HUES6 (cell line): Measurements from ENCODE around the gene TBC1D13.

Experiments
- H3K27ac ChIP-seq: 2 replicates; pipeline ENCODE4 v1.7.0; 2013; ENCODE audit warnings: low read depth, mild to moderate bottlenecking, low read length, inconsistent platforms
- H3K27me3 ChIP-seq: 2 replicates; pipeline ENCODE4 v1.6.1; 2013; ENCODE audit warnings: low read length; ENCODE audit not compliant: control insufficient read depth, insufficient read depth
- H3K36me3 ChIP-seq: 2 replicates; pipeline ENCODE4 v1.6.1; 2013; ENCODE audit warnings: low read length; ENCODE audit not compliant: control insufficient read depth, insufficient read depth
- H3K4me1 ChIP-seq: 2 replicates; pipeline ENCODE4 v1.6.1; 2013; ENCODE audit warnings: low read length; ENCODE audit not compliant: control insufficient read depth, insufficient read depth
- H3K4me3 ChIP-seq: 2 replicates; pipeline ENCODE4 v1.5.1; 2013; ENCODE audit warnings: low read depth, low read length
- H3K9ac ChIP-seq: one replicate; pipeline ENCODE4 v1.6.1; 2013; ENCODE audit warnings: mild to moderate bottlenecking, low read length
- H3K9me3 ChIP-seq: 2 replicates; pipeline ENCODE4 v1.6.1; 2013; ENCODE audit warnings: low read depth, low read length; ENCODE audit not compliant: control insufficient read depth, insufficient read depth

TBC1D13 gene

DNA sequence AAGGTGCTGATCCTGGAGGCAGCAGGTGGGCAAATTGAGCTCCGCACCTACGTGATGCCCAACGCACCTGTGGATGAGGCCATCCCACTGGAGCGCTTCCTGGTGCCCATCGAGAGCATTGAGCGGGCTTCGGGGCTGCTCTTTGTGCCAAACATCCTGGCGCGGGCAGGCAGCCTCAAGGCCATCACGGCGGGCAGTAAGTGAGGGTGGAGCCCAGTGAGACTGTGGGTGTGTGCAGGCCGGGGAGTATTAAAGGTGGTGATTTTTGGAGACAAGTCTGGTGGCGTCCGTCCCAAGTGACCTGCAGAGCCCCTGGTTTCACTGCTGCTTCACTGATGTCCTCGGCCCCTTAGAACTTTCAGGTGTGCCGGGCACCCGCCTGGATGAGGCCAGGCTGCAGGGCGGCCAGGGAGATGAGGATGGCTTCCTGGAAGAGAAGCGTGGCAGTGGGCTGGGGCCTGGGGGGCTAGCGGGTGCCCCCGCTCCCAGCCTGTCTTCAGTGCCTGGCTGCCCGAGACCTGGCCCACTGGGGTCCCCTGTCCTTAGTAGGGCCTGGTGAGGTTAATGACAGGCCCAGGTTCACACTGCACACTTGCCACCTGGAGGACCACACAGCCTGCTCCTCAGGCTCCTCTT is 35.5 kb downstream of the TBC1D13 start:
- H3K4me1 ChIP-seq: peaks cover 11% of the 10 kb centered on the region
- no peak overlapping the region for H3K4me3 ChIP-seq
- no peak overlapping the region for H3K9ac ChIP-seq
- peaks cover 73% of the 10 kb centered on the region for H3K36me3 ChIP-seq
- H3K27ac ChIP-seq: no peak overlapping the region
- no peaks in the 10 kb centered on the region for H3K27me3 ChIP-seq
- H3K9me3 ChIP-seq: no peaks in the 10 kb centered on the region

DNA sequence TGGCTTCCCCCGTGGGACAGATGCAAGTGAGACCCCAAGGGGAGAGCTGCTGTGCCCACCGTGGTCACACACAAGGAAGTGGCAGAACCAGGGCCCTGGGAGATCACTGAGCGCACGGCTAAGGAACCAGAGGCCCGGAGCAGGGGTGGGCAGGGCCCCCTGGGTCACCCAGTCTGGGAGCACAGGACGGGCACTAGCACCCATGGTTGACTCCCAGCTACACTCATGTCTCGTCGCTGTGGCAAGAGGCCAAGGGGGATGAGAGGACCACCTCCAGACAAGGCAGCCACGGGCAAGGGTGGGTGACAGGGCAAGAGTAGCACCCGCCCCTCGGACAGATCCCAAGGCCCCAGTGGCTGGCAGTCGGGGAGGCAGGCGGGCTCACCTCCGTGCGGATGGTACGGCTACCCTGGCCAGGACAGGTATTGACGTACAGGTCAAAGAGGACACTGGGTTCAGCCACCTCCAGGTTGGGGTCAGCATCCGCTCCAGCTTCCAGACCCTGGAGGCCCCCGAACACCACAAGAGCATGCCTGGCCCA is 36.4 kb downstream of the TBC1D13 start:
- no peak overlapping the region for H3K27ac ChIP-seq
- H3K4me1 ChIP-seq: peaks cover 11% of the 10 kb centered on the region
- peaks cover 82% of the 10 kb centered on the region for H3K36me3 ChIP-seq

DNA sequence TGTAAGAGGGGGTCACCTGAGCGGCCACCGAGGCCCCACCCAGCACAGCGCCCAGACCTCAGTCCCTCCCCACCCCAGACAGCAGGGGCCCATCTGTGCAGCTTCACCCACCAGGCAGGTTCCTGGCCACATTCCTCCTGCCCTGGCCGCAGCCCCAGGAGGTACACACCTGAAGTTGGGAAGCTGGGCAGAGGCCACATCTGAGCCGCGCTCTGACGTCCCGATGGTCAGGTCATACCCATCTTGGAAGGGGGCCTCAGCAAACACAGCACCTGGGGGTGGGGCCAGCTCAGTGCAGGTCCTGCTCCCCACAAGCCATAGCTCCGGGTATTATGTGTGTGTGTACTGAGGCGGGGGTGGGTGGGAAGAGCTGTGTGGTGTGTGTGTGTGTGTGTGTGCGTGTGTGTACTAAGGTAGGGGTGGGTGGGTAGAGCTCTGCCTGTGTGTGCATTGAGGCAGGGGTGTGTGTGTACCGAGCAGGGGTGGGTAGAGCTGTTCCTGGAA is 36.9 kb downstream of the TBC1D13 start:
- Histone ChIP-seq H3K27me3 (no peaks in the 10 kb centered on the region), H3K4me1 (peaks cover 11% of the 10 kb centered on the region), H3K36me3 (peaks cover 82% of the 10 kb centered on the region)

More for the DNA sequence above, 36.4 kb downstream of the TBC1D13 start:
- Histone ChIP-seq H3K27me3 (no peaks in the 10 kb centered on the region), H3K4me3 (no peak overlapping the region), H3K9ac (no peak overlapping the region), H3K9me3 (no peaks in the 10 kb centered on the region)

DNA sequence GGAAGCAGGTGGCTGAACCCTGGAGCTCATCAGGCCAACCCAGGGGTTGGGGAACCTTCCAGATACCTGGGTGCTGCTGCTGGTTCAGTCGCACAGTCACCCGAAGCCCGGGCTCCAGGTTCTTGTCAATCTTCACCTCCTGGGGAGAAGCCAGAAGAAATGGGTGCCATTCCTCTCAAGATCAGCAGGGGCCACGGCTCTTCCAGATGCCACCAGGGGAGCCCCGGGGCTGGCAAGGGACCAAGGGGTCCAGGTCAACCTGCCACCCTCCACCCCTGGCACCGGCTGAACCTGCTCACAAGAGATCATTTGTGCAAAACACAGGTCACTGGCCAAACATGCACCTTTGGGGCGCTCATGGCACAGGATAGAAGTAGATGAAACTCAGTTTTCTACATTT is 37.9 kb downstream of the TBC1D13 start:
- H3K9me3 ChIP-seq: no peaks in the 10 kb centered on the region
- H3K27ac ChIP-seq: no peak overlapping the region
- no peaks in the 10 kb centered on the region for H3K27me3 ChIP-seq
- H3K36me3 ChIP-seq: peaks cover 81% of the 10 kb centered on the region
- peaks cover 4% of the 10 kb centered on the region; the same call in 1 of the 2 replicates for H3K4me1 ChIP-seq
- no peak overlapping the region for H3K9ac ChIP-seq
- H3K4me3 ChIP-seq: no peak overlapping the region

More for the DNA sequence above, 36.9 kb downstream of the TBC1D13 start:
- no peak overlapping the region for H3K27ac ChIP-seq
- no peak overlapping the region for H3K4me3 ChIP-seq
- no peaks in the 10 kb centered on the region for H3K9me3 ChIP-seq
- H3K9ac ChIP-seq: no peak overlapping the region

DNA sequence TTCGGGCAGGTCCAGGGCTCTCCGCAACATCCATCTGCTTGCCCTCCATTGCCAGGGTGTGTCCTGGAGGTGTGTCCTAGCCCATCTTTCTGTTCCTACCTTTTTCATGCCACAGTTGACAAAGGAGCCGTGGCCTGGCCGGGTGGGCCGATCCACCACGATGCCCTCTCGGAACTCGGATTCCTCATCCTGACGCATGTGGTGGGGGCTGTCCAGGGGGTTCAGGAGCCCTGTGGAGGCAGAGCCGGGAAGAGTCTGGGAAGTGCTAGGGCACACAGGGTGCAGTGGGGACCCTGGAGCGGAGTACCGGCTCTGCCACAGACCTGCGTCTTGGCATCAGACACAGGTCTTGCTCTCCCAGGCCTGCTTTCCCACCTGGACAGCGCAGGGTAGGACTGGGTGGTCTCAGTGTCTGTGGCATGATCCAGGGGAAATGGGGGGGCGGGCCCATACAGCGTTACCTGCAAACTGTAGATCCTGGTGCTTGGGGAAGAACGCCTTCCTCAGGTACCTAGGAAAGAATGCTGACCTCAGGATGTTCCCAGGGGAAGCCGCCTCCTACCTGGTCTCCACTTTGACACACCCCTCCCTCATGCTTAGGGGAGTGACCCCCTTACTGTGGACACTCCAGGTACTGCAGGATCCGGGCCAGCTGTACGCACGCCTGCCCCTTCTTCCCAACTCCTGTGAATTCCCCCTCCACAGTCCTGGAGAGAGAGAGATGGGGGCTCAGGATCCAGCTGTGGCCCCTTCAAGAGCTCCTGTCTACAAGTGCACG is 39.1 kb downstream of the TBC1D13 start:
- no peaks in the 10 kb centered on the region for H3K27me3 ChIP-seq
- H3K36me3 ChIP-seq: peaks cover 73% of the 10 kb centered on the region
- no peak overlapping the region for H3K4me3 ChIP-seq
- H3K27ac ChIP-seq: no peak overlapping the region
- no peaks in the 10 kb centered on the region for H3K4me1 ChIP-seq
- H3K9me3 ChIP-seq: no peaks in the 10 kb centered on the region
- no peak overlapping the region for H3K9ac ChIP-seq

DNA sequence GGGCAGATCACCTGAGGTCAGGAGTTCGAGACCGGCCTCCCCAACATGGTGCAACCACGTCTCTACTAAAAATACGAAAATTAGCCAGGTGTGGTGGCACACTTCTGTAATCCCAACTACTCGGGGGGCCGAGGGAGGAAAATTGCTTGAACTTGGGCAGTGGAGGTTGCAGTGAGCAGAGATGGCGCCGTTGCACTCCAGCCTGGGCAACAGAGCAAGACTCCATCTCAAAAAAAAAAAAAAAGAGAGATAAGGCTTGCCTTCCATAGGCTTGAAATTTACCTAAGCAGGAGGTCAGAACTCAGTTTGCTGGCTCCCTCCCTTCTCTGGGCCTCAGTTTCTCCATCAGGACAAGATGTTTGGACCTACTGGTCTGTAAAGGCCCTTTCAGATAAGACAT is 41.2 kb downstream of the TBC1D13 start:
- Histone ChIP-seq H3K27me3 (no peaks in the 10 kb centered on the region), H3K9me3 (no peaks in the 10 kb centered on the region), H3K27ac (no peak overlapping the region), H3K36me3 (peaks cover 62% of the 10 kb centered on the region), H3K4me1 (no peaks in the 10 kb centered on the region), H3K4me3 (peak overlapping the region; percentile 82; the same call in 1 of the 2 replicates), H3K9ac (no peak overlapping the region)

DNA sequence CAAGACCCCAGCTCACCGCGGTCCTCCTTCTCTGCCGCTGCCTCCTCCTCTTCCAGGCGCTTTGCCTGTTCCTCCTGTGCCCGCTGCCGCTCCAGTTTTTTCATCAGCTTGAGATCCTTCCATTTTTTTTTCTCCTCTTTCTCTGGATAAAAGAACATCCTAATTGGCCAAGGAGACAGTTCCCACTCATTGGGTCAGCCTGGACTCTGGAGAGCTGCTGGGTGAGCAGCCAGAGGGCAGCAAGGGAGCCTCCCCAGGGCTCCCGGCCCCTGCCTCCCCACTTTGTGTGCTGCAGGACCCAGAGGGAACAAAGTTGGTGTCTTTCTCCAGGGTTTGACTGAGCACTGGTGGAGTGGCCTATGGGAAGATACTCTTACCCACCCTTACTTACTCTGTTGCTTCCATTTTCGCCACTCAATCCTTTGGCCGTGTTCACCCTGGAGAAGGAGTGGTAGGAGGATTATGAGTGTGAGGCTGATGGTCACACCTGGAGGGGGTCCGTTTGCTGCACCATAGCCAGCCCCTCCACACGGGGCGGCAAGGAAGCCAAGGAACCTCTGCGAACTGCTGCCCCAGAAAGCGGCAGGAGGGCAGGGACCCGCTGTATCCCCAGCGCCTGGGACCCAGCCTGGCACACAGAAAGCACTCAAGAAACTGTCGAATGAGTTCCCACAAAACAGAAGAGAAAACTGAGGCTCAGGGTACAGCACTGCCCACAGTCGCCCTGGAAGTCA is 41.8 kb downstream of the TBC1D13 start:
- peaks cover 62% of the 10 kb centered on the region for H3K36me3 ChIP-seq
- no peaks in the 10 kb centered on the region for H3K27me3 ChIP-seq
- H3K4me3 ChIP-seq: peak overlapping the region; percentile 82
- H3K9ac ChIP-seq: peak overlapping the region; percentile 86
- no peaks in the 10 kb centered on the region for H3K4me1 ChIP-seq
- no peaks in the 10 kb centered on the region for H3K9me3 ChIP-seq
- peak overlapping the region; percentile 60; the same call in 1 of the 2 replicates for H3K27ac ChIP-seq

DNA sequence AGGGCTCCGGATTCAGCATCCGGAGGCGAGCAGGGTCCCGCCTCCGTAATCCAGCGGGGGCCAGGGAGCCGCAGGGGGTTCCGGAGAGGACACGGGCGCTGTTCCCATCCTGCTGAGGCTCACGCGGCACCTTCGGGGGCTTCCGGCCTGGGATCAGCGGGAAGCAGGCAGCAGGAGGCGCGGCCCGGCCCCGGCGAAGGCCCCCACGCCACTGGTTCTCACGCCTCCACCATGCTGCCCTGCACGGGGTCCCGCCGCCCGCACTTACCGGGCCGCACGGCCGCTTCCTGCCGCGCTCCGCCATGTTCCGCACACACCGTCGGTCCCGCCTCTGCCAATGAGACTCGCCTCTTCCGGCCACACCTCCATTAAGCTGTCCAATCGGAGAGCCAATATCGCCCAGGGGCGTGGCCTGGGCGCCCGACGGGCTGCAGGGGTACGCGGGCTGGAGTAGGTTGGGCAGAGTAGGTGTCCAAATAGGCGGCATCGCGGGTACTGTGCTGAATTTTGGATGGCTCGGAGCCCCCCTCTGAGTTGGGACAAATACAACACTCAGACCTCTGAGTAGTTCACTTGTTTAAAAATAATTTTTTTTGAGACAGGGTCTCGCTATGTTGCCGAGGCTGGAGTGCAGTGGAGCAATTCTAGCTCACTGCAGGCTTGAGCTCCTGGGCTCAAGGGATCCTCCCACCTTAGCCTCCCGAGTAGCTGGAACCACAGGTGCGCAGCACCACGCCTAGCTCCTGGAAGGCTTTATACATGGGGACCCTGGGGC is 42.6 kb downstream of the TBC1D13 start, which contains the start of gene SPOUT1:
TSS of gene SPOUT1 (minus strand) at position 318 of the 775 bp plus-strand sequence. CDS start at position 304, 14 bp downstream.
- Histone ChIP-seq H3K4me1 (no peaks in the 10 kb centered on the region), H3K36me3 (peaks cover 59% of the 10 kb centered on the region), H3K27me3 (no peaks in the 10 kb centered on the region), H3K9ac (peak within 1 kb of the TSS; percentile 86), H3K27ac (peak within 1 kb of the TSS; percentile 60; the same call in 1 of the 2 replicates), H3K4me3 (peak within 1 kb of the TSS; percentile 82), H3K9me3 (no peaks in the 10 kb centered on the region)

DNA sequence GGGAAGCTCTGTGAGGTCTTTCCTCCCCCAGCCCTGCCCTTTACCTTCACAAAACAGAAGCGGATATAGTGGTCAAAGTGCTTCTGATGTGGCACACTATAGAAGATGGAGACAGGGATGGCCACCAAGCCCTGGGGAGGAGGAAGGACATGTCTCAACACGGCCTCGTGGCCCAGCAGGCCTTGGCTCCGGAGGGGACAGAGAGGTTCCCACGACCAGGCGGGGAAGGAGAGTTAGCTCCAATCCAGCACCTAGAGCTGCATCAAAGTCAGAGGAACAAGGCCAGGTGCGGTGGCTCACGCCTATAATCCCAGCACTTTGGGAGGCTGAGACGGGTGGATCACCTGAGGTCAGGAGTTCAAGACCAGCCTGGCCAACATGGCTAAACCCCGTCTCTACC is 46.6 kb downstream of the TBC1D13 start:
- Histone ChIP-seq H3K9me3 (no peaks in the 10 kb centered on the region), H3K4me3 (no peak overlapping the region), H3K27ac (no peak overlapping the region), H3K4me1 (no peaks in the 10 kb centered on the region), H3K9ac (no peak overlapping the region), H3K36me3 (peaks cover 50% of the 10 kb centered on the region), H3K27me3 (no peaks in the 10 kb centered on the region)
